GM10847 (cell line): ENCODE results near the gene ERGIC2.

Experiments used
- POLR2A ChIP-seq: IDR thresholded peaks from 2 replicates; pipeline ENCODE4 v1.6.1; 2011; ENCODE audit not compliant: insufficient read length; ENCODE audit errors: extremely low read depth

Gene ERGIC2

DNA sequence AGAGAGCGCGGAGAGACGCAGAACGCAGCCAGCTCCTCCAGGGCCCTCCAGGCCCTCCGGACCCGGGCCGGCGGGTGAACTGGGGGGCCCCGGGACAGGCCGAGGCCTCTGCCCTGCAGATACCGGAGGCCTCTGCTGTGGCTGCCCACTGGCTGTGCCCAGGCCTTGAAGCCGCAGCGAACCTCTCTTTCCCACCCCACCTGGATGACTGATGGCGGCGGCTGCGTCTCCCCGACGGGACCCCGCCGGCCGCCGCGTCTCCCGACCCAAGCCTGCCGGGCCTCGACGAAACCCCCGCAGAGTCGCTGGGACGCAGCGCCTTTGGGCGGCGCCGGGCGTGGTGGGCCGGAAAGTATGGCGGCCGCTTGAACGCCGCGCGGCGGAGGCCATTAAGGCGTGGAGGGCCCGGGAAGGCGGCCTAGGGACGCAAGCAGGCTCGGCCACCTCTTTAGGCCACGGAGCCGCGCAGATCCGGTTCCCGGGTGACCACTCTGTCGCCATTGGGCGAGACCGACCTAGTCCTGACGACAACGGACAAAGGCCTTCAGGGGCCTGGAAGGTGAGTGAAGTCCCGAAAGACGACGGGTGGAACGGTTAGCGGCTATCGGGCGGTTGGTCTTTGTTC is 8.4 kb upstream of the ERGIC2 start:
- no peak for TF ChIP-seq POLR2A

DNA sequence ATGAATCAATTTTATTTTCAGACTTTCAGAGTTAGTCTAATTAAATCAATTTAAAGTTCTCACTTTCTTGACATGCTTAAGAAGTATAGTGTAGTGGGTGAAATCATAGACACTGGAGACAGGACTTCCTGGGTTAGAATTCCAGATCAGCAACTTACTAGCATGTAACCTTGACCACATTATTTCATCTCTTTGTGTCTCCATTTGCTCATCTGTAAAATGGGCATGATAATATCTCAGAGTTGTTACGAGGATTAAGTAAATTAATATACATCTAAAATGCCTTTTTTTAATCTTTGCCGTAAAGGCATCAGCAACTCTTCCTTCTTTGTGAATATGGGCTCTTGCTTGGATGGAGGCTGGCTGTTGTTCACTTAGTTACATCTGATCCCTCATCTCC is 1.3 kb upstream of the ERGIC2 start:
- TF ChIP-seq POLR2A = no peak

DNA sequence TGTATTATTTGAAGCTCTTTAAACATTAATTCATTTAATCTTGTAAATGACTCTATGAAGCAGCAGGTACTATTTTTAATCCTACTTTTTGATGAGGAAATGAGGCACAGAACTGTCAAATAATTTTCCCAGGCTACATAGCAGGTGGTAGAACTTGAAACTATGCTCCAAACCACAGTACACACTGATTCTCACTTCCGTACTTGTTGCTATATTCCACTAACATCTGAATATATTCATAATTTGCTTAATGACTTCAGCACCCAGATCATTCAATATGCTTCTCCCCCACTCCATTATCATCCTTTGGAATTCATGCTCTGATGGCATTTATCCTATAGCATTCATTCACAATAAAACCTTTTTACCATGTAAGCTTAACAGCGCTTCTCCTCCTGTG is 4.9 kb downstream of the ERGIC2 start:
- TF ChIP-seq POLR2A = no peak

DNA sequence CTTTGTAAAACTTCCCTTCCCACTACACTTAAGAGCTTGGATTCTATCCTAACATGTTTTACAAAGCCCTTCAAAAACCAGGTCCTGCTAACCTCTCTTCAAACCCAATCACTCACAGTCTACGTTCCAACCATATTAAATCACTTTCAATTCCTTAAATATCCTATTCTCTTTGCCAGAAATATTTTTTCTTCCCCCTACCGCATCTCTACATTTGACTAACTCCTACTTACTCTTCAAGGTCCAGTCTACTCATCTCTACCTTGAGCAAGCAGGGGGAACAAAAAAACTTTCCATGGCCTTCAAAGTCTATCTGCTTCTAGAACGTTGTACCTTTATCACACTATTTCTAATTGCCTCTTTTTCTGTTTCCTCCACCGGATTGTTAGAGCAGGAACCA is 6.1 kb downstream of the ERGIC2 start:
- no peak for TF ChIP-seq POLR2A

DNA sequence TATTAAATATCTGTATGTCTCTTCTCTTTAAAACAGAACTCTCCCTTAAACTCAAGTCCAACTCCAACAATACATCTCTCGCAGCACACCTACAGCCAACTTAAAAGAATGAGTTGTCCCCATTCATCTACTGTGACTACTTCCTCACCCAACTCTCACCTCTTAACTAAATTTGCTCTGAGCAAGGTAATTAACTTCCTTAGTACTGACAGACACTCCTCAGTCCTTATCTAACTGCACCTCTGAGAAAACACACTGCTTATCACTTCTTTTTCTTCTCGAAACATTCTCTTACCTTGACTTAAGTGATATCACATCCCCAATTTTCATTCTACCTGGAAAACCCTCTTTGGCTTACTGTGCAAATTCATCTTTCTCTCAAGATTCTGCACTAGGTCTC is 7.0 kb downstream of the ERGIC2 start:
- no peak for TF ChIP-seq POLR2A

DNA sequence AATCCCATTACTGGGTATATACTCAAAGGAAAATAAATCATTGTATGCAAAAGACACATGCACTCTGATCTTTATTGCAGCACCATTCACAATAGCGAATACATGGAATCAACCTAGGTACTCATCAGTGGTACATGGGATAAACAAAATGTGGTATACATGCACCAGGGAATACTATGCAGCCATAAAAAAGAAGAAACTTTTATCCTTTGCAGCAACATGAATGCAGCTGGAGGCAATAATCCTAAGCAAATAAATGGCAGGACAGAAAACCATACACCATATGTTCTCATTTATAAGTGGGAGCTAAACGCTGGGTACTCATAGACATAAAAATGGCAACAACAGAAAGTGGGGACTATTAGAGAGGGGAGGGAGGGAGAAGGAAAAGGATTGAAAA is 15.9 kb downstream of the ERGIC2 start:
- no peak for TF ChIP-seq POLR2A

DNA sequence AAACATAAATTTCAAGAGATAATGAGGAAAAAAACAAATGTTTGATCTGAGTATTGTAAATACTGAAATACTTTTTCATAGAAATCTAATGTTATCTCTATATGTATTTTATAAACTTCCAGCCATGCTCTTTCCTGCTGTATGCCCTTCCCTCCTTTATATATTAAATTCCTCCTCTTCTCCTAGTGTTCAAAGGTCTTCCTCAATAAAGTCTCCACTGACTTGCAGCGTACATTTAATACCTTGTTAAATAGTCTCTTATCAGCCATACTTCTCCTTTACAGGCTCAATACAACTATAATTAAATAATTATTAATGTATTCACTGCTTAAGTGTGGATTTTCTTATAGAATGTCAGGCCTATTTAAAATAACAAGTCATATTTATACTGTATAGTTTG is 26.0 kb downstream of the ERGIC2 start:
- no peak for TF ChIP-seq POLR2A

DNA sequence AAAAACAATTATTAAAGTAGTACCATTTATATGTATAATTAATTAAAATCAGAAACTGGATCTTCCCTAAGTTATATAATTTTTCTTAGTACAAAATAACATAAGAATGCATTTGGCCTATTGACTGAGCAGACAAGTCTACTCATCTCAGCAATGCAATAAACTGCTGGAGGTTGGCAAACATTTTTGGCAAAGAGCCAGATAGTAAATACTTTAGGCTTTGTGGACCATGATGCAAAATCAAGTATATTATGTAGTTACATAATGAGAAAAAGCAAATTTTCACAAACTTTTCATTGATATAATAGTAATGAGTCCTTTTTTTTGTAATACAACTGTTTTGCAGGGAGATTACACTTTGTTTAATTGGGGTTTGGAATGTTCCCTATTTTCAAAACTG is 30.9 kb downstream of the ERGIC2 start:
- TF ChIP-seq POLR2A = no peak

DNA sequence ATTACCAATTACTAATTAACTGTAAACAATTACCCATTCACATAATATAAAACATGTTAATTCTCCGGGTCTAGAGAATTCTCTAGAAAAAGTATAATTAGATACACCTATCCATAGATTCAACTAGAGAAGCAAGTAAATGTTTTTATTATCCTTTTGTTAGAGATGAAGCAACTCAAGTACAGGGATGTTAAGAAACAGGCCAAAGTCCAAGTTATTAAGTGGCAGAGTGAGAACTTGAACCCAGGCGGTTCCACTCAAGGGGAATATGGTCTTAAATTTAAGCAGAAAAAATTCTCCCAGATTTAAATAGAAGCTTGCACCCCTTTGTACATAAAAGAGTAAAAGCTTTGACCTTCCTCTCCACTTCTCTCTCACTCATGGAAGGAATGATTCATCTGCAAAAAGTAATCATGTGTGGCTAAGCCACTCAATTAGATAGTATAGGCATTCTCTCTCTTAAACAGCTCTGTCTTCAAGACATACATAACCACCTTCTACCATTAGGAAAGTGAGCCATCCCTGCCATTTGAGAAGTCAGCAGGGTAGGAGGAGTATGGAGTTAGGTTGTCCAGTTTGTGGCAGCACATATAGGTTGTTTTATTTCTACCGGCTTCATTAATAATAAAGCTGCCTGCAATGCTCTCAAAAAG is 34.1 kb downstream of the ERGIC2 start:
- no peak for TF ChIP-seq POLR2A

DNA sequence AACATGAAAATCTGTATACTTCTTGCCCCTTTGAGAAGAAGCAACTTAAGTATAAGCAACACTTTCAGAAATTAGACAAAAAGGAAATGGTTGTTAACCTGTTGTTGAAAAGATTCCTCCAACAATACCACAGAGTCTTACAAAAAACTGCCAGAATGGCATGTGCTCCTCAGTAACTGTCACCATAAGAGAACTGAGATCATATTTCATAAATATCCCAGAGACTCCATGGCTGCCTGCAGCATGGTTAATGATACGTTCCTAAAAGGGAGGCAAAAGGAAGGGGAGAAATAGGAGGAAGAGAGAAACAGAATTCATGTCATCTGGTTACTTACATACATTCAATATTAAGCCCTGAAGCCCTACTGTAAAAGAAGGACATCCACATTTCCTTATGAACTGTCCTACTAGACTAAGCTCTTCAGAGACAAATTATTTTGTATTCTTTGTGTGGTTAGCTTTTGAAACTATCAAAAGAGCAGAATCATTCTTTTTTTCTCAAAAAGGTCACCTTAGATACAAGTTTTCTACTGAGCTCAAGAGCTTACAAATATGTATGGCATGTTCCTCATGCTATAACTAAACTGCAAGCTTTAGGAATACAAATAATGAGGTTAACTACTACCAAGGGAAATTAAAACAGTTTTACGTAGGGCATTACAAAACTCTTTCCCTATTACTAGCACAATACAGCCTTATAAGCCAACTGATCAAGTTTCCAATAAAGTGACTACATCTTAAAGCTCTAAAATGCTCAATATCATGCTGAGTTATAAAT is 37.8 kb downstream of the ERGIC2 start:
- TF ChIP-seq POLR2A = no peak

DNA sequence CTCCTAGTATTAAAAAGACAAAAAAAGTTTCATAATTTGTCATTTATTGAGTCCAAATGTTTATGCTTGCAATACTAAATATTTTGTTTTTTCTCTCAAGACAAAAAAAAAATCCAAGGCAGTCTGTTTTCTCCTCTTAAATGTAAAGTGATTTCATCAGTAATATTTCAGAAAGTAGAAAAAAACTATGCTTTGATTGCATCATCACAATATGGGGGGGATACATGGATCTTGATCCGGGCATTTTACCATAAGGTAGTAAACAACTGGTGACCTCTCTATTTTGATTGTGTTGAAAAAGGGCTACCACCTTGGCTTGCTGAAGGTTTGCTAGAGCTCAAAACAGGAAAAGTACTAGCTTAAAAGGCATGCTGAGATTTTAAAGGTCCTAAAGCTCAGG is 43.6 kb downstream of the ERGIC2 start:
- no peak for TF ChIP-seq POLR2A

DNA sequence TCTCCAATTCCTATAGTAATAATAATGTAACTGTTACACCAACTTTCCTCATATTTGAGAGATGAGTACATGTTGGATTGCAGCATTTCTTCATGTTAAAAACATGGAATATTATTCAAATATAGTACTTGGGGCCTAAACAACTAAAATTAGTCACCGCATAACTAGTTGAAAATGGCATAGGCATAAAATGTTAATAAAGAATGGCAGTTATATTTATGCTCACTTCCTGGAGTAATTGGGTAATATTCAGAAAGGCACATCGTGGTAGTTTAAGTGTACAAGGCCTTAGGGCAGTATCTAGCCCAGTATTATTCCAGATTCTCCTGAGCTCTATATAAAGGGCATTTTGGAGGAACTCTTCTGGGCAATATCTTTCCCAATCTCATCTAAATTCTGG is 46.0 kb downstream of the ERGIC2 start:
- TF ChIP-seq POLR2A = no peak

DNA sequence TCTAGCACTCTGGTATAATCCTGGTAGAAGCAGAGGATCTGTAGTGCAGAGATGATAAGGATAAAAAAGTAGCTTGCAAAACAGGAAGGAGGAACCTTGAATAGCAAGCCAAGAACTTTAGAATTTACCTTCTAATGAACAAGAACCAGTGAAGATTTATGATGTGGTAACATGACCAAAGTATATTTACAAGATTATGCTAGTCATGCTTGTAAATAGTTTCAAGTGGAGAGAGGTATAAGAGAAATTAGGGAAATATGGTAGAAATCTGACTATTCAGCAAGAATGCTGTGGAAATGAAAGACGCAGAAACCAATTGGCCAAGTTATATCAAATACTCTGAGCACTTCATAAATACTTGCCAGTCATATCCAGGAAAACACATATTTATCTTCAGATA is 47.8 kb downstream of the ERGIC2 start:
- no peak for TF ChIP-seq POLR2A

DNA sequence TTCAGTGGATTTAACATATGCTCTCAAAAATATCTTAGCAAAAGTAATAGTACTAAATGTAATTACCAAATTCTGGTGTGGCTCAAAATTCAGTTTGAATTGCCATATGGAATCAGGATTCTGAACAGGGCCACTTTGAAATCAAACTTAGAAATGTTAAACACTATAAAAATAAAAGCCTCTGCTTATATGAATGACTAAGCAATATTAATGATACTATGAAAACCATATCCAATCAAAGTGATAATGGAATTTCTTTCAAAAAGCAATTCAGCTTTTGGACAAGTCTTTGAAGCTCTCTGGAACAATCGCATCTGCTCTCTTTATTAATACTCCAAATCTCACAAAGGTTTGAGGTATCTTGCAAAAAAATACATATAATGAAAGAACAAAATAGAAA is 51.6 kb downstream of the ERGIC2 start:
- TF ChIP-seq POLR2A = no peak

DNA sequence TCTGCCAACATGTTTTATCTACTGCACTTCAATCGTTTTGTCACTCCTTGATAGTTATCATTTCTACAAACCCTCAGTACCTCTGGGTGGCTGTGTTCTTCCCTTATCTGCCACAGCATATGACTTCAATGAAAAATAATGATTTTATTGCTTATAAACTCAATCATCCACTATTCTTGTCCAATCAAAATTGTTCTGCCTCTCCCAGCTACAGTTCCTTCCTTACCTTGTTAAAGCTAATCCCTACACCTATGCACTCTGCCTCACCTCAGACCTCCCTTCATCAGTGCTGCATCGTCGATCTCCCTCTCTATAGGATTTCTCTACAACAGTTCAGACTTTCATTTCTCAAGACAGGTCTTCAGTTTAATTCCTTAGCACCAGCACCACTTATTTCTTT is 58.8 kb downstream of the ERGIC2 start:
- TF ChIP-seq POLR2A = no peak

DNA sequence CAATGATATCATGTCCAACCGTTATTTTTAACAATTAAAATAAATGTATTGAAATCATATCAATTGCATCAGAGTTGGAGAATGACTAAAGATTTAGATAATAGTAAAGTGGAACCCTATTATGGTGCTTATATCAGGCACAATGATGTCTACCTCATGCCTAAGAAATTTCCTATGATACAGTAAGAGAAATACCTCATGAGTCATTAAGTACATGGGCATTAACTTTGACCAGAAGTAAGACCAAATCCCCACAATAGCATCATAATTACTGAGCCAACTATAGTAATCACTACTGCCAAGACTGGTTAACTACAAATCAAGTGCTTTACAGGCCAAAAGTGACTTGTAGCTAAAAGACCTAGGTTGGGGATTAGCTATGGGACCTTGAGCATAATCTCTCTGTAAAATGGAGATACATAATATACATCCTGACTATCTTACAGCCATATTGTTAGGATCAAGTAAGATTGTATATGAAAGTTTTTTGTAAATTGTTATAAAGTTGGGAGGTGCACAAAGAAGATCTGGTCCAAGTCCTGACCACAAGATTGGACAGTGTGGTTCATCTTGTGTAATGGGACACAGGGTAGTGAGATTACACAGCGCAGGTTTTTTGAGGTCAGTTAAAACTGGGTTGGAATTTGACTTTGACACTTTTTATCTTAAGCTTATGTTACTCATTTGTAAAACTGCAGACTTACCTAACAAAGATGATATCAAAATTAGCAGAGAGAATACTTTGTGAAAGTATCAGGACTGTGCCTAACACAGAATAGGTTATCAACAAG is 60.5 kb downstream of the ERGIC2 start:
- TF ChIP-seq POLR2A = no peak
